Activated naive CD4-positive, alpha-beta T cell treated with anti-CD3 and anti-CD28 coated beads, Interleukin-2, amount 50 U/mL, for 16 hours (primary cell): ENCODE measurements around the gene TNFRSF21.
"Not testable (repeated sequence)": the region's sequence is repeated elsewhere in the genome, so short reads cannot be mapped to it uniquely, and the experiment has no call there.

Experiments
- DNase-seq: peaks from one replicate; pipeline ENCODE4 v3.0.0-alpha.2; 2020

TNFRSF21 gene

DNA sequence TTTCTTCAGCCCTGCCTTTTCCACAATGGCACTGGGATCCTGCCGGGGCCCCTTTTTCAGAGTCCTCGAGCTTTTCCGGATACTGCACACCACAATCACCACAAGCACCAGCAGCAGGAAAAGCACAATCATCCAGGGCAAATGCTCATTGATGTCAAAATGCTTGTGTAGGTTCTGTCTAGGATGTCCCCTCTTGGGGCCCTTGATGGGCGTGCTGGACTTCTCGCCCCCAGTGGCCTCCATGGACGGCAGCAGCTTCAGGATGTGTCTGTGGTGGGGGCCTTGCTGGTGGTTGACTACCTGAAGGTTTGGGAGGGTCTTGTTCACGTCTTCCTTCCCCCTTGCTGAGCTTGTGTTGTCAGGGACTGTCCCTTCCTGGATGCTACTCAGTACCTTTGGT is 25.7 kb downstream of the TNFRSF21 start:
- no peak for DNase-seq

DNA sequence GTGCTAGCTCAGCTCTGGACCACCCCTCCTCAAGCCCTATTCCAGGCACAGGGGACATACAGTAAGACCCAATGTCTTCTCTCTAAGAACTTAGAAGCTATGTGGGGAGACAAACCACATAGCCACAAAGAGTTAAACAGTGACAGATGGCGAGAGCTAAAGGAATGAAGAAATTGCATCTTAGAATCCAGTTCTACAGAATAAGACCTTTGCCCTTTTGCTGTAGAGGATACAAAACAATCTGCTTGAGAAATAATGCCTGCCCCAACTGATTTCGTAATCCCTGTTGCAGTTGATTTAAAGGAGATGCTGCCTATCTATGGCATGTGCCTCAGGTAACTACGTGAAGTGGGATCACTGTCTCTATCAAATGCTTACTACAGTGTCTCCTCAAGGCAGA is 31.2 kb downstream of the TNFRSF21 start:
- no peak for DNase-seq

DNA sequence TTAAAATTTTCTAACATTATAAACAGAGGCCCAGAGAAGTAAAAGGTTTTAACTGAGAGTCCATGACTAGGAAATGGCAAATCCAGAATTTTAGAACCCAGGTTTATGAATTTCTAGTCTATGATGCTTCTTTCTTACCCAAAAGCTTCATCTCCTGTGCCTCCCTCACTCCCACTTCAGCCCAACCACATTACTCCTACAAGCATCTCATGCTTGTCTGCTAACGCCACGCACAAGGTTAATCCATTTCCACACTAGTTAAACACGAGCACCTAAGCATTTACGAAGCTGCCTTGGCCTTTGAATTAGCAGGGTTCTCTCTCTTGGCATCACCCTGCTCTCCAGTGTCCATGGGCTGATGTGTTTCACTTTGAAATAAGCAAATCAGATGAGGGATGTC is 32.0 kb downstream of the TNFRSF21 start:
- DNase-seq: no peak

DNA sequence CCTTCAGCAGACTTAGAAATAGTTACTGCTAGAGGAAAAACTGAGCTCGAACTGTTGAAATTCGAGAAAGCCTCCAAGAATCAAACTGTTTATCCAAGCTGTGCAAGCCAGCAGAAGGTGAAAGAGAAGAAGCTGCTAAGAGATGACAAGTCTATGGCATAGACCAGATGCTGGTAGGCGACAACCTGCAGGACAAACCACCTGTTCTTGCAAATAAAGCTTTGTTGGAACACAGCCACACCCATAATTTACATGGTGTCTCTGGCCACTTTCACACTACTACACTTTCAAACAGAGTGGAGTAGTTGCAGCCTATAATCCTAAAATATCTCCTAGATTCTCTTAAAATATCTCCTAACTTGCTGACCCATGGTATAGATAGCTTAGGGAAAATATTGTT is 33.3 kb downstream of the TNFRSF21 start:
- no peak for DNase-seq

DNA sequence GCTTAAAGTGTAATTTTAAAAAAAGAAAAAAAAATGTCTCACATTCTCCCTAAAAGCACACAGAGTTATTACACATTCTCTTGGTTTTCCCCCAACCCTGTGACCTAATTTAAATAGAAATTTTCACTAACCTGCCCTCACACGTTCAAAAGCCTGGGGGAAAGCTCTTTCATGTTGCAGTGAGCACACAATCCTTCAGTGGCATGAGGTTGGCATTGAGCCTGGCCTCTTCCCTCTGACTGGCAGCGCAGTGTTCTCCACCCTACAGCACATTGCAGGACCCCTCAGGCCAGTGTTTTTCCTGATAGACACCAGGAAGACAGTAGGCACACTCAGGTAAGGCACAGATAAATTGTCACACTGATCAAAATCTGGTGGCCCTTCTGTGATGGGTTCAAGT is 34.1 kb downstream of the TNFRSF21 start:
- no peak for DNase-seq

DNA sequence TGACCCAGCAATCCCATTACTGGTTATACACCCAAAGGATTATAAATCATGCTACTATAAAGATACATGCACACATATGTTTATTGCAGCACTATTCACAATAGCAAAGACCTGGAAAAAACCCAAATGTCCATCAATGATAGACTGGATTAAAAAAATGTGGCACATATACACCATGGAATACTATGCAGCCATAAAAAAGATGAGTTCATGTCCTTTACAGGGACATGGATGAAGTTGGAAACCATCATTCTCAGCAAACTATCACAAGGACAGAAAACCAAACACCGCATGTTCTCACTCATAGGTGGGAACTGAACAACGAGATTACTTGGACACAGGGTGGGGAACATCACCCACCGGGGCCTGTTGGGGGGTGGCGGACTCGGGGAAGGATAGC is 34.6 kb downstream of the TNFRSF21 start:
- not testable (repeated sequence) for DNase-seq

DNA sequence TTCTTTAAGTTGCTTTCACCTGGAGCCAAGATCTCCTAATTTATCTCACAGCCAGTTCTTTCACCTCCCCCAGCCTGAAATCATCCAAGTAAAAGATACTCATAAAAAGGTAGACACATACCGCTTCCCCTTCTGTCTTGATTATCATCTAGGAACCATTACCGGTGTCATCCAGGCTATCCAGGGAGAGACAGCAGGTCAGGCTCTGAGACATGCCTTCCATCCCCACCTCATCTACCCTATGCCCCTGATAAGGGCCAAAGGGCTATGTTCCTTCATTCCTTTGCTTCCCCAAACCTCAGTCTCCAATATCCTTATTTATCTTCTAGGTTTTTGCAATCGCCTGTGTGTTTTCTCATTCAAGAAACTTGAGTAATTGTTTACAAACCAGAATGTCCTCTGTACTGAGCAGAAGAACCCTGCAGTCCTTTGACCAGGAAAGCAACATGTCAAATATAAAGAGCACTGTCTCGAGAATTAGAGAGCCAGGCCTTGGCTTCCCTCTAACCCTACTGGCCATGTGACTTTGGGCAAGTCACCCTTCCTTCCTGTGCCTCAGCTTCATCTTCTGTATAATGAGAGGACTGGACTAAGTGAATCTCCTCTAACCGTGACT is 41.0 kb downstream of the TNFRSF21 start:
- no peak for DNase-seq

DNA sequence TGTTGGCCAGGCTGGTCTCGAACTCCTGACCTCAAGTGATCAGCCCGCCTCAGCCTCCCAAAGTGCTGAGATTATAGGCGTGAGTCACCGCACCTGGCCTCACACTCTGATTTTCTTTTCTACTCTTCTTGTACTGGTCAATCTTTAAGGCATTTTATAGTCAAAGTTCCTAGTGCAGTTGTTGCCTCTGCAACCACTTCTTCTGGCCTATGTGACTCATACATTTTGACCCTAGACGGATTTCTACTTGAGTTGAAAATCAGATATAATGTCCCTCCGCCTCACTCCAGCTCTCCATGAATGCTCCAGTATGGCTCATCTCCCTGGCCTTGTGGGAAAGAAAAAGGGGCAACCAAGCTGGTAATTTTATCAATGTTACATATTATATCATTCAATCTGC is 42.4 kb downstream of the TNFRSF21 start:
- DNase-seq: no peak

DNA sequence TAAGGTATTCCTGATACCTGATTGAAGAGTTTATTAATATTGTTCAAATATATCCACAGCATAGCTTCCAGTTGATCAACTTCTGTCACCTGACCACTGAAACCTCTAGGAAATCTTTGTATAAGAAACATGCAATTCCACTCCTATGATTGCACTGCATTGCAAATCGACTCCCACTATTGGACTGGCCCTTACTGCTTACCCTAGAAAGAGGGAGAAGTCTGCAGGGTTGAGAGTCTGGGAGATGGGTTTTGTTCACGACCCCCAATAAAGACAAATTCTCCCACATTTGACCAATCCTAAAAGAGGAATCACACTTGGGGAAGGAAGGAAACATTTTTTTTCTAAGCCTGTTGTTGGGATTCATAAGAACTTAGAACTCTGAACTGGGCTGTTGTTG is 43.7 kb downstream of the TNFRSF21 start:
- DNase-seq: no peak

DNA sequence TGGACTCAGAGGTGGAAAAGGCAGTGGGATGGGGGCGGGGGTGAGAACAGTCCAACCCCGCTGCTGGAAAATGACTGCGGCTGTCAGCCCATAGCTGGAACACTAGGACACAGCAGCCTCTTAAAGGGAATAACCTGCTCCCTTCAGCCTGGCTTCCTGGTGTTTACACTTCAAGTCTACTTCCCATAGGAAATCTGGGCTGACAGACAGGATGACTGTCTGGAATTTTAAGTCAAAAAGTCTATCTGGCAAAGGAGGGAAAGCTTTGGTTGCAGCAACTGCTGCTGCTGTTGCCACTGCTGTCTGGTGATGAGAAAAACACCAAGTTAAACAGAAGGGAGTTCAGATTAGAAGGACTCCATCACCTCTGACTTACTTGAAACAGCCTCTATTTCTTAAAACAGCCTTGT is 44.9 kb downstream of the TNFRSF21 start:
- no peak for DNase-seq

DNA sequence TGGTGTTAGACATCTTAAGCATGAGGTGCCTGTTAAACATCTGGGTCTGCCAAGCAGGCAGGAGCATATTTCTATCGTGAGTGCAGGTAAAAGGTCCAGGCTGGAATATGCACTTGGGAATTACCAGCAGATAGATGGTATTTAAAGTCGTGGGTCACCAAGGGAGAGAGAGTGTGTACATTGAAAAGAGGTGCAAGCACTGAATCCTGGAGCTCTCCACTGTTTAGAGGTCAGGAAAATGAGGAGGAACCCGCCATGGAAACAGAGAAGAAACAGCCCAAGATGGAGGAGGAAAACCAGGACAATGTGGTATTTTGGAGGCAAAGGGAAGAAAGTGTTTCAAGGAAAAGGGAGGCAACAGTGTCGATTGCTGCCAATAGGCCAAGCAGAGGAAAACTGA is 46.4 kb downstream of the TNFRSF21 start:
- no peak for DNase-seq

DNA sequence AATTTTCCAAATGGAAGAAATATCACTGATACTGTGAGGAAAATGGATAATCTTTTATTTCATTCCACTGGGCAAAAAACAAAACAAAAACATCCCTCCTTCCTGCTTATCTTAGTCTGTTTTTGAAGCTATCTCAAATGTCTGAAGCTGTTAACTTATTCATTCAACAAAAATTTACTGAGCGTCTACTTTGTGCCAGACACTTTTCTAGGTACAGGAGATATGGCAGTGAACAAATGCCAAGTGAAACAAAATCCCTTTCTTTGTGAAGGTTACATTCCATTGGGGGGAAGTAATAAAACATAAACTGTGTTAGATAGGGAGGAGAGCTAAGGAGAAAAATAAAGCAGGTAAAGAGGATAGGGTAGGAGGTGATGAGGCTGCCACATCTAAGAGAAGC is 47.5 kb downstream of the TNFRSF21 start:
- no peak for DNase-seq

DNA sequence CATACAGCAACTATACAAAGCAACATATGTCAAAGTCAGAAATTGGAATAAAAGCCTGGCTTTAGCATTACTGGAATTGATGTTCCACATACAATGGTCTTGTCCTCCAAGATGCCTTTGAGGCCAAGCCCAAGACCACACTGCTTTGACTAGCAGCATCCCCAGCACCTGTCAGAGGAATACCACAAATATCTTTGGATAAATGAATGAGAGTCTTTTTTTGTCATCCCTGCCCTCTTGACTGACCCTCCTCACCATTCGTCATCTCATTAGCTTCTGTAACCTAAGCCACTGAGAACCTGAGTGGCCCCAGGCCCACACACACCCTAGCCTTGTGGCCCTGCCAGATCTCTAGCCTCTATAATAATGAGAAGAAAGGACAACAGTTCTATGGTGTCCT is 48.5 kb downstream of the TNFRSF21 start:
- no peak for DNase-seq

DNA sequence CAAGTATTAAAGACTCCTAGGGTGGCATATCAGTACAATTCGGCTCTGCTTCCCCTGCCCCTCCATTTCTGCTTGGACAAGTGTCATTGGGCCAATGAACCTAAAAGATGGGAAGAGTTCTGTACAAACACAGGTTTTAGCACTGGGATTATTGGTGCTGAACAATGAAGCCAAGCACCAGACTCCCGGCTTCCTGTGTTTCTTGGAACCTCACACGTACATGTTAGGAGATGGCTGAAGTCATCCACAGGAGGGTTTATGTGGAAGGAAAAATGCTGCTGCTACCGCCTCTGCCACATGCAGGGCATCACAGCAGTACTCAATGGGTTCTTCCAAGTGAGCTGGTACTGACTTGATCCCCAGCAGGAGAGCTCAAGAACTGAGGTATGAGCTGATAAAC is 49.7 kb downstream of the TNFRSF21 start:
- no peak for DNase-seq

DNA sequence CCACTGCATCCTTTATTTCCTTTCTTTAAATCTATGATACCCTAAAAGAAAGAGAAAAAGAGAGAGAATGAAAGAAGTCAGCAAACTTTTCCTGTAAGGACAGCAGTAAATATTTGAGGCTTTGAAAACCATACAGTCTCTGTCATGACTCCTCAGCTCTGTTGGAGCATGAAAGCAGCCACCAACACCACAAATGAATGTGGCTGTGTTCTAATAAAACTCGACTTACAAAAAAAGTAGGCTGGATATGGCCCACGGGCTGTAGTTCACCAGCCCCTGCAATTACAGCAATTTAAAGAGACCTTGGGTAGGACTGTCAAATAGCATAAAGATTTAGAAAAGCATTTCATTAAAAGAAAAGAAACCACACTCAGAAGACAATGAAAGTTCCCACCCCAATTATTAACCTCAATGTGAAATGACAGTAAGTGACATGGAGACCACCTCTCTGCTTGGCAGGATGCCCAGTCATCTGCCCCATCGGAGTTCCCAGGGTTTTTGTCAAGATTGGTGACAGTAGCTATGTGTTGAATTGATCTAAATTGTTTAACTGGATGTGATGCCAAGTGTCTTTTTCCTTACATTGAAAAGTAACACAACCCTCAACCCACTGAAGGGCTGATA is 50.9 kb downstream of the TNFRSF21 start:
- no peak for DNase-seq

DNA sequence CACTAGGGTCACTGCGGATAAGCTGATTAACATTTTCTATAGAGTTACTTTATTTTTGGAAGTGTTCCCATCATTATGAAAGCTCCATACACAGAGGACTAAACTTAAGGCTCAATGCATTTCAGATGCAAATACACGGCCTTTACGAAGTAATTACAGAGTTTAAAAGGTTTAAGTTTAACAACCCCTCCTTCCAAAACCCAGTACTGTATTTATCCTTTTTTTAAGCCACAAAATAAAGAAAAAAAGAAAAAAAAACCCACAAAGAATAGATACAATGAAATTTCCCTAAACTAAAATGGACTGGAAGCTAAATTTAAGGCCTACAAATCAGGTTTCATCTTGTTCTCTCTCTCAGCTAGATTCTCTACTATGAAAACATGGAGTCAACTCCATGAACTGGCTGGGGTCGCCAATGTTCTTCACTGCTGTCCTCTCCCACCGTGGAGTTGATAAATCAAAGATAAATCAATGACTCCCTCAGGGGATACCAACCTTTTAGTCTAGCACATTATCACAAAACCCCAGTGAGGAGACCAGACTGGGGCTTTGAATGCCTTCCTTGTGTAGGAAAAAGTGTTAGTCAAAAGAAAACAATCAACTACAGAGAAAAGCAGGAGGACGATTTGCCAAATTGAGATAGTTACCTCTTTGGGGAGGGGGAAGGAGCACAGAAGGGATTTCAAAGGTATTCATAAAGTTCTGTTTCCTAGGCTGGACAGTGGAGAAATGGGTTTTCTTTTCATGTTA is 52.5 kb downstream of the TNFRSF21 start:
- DNase-seq: no peak

DNA sequence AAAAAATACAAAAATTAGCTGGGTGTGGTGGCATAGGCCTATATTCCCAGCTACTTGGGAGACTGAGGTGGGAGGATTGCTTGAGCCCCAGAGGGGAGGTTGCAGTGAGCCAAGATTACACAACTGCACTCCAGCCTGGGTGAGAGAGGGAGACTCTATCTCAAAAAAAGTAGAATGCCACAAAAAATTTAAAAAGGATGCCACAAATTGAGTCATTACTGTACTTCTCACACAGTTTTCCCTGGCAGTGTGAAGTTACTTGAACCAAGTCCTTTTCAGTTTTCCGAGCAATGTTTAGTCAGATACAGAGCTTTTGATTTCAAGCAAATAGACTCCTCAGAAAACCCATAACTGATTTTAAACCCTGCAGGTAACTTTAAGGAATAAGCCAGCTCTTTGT is 53.3 kb downstream of the TNFRSF21 start:
- DNase-seq: no peak

DNA sequence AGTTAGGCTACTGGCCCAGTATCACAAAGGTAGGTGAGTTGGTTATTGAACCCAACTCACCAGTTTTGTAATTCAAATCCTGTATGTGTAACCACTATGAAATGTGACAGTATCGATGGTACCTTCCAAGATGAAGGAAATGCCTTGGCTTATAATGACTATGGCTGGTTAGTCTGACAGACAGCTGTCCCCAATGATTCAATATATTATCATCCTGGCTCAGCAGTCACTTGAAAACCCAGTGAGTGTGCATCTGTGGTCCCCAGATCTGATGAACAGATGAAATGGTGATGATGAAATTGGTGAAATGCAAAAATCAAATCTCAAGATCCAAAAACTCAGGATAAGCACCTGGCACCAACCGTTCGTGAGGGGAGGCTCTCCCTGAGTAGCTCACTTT is 54.8 kb downstream of the TNFRSF21 start:
- DNase-seq: no peak

DNA sequence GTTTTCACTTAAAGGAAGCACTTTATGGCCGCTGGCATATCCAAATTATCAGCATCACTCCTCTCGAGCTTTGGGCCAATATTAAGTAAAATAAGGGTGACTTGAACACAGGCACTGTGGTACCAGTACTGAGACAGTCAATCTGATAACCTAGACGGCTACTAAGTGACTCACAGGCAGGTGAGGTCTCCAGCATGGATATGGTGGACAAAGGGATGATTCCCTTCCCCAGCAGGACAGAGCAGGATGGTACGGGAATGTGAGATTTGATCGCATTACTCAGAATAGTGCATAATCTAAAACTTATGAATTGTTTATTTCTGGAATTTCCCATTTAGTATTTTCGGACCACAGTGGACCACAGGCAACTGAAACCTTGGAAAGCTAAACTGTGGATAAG is 55.7 kb downstream of the TNFRSF21 start:
- DNase-seq: no peak

DNA sequence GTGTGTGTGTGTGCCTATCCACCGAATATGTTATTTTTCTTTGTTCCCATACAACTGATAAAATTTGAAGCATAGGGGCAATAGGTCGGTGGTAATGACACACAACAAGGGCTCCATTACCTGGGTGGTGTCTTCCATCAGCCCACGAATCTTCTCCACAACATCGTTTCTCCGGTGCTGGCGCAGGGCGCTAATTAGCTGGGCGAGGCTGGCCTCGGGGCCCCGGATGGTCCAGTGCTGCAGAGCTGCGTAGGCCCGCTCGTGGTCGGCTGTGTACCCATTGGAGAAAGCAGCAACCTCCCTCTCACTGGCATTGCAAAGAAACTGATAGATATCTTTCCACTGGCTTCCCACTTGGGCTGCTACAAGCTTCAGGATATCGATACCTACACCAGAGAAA is 56.6 kb downstream of the TNFRSF21 start:
- DNase-seq: no peak

DNA sequence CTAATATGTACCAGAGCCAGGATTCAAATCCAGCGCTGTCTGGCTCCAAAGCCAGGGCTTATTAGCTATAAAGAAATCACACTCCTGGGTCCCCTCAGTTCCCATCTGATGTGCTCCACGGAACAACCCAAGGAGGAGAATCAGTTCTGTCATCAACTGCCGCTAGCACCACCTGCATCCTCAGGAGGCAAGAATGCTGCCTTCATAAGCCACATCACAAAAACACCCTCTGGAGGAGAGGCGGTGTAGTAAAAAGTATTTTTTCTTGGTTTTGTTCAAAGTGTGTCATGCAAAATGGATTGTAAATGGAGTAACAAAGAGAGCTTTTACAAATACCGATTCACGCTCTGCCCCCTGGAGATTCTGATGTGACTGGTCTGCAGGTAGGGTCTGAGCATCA is 57.1 kb downstream of the TNFRSF21 start:
- no peak for DNase-seq

DNA sequence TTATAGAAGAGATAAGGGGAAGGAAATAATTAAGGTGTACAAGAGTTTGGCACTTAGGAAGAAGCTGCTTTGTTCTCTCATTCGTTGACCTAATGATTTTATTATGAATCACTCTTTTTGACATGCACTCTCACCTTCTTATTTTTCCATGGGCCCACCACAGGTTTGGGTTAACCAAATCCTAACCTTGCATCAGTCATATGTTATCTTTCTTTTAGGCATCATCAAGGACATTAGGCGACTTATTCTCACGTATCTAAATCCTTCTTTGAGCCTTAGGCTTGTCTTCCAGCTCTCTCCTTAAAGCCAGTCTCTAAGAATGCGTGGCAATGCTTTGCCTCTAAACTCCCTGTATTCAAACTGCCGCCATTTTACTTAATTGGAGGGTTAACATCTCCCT is 58.3 kb downstream of the TNFRSF21 start:
- no peak for DNase-seq

DNA sequence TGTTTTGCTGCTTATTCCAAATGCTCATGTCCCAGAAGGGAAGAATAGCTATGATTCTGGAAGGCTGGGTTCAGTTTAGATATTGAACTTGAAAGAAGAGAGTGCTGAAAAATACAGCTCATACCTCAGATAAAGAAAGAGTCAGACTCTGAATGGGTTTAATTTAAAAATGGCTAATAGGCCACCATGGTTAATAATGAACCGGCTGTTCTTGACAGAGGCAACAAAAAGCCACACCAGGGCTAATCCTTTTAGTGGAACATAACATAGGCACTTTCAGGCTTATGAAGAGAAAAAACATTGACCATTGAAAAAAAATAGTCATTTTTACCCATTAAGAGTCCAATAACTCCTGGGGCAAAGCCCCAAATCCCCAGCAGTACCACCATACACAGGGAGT is 59.4 kb downstream of the TNFRSF21 start:
- DNase-seq: no peak

DNA sequence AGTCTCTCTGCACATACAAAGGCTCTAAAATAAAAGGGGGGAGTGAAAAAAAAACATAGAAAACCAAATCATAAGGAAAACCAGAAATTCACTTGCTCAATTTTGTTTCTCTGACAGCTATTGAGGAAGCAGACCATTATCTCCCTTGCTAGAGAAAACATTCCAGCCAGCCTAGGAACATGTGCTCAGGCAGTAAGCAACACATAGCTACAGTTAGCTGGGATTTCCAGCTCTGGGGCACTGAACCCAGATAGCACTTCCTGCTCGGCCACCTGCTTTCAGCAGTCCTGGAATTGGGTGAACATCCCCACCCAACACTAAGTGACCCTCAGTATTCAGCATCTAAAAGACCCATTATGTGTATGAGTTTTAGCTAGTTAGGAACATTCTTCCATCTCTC is 61.3 kb downstream of the TNFRSF21 start:
- no peak for DNase-seq
